HepG2 (cell line): Measurements from ENCODE around the gene NYNRIN. TPM values are rescaled to one million over a fixed set of nuclear protein-coding genes. Genes with fewer than 3 reads are reported as not detected.
"Not testable (repeated sequence)": the region's sequence is repeated elsewhere in the genome, so short reads cannot be mapped to it uniquely, and the experiment has no call there.

ENCODE experiments used
- ATAC-seq: fragments of 200-7000 bp; cut with Tn5 transposase; 3 replicates; pipeline ENCODE4 v1.9.1; 2020; ENCODE audit warnings: mild to moderate bottlenecking, moderate library complexity
- BruUV-seq: library from RNA; stranded (reverse); fragments of 400-500 nt; replicated peaks from 2 replicates; lab custom pipeline; 2021; lab: Mats Ljungman, UMichigan
- CTCF ChIA-PET: fragments of 300-600 bp; formaldehyde crosslinking; extraction: SDS; loops from one replicate; lab custom pipeline; 2021; ENCODE audit warnings: low total read pairs, inconsistent platforms, low intra/inter-chr PET ratio; lab: Yijun Ruan, JAX
- POLR2A ChIA-PET: fragments of 350-600 bp; sonication (Branson Sonifier 250); formaldehyde crosslinking; loops from one replicate; lab custom pipeline; 2020; ENCODE audit warnings: antibody characterized with exemption, inconsistent platforms; lab: Yijun Ruan, JAX
- DNase-seq: peaks from one replicate; pipeline ENCODE4 v3.0.0-alpha.2; 2015; ENCODE audit warnings: low spot score
- FAIRE-seq: peaks from 3 replicates; lab custom pipeline; 2011; peaks lifted over from hg19 to GRCh38; lab: Jason Lieb, UNC
- H2AFZ ChIP-seq: one replicate; pipeline ENCODE4 v1.6.1; 2011; ENCODE audit warnings: low read length, inconsistent platforms
- H3K27ac ChIP-seq: fragments of 300-600 bp; 3 replicates; pipeline ENCODE4 v1.8.0; 2011; ENCODE audit warnings: mixed run types, mild to moderate bottlenecking, mixed read lengths, low read length, inconsistent platforms; ENCODE audit not compliant: insufficient read depth; ENCODE audit errors: extremely low read length
- H3K27me3 ChIP-seq, 2 experiments: fragments of 200-600 bp in 1 of 2; 2 replicates in 1 of 2; 3 replicates in 1 of 2; pipeline versions ENCODE4 v1.6.0 to v1.8.0; 2011; ENCODE audit warnings: low read length in 2 of 2, mild to moderate bottlenecking in 2 of 2, moderate library complexity in 2 of 2, inconsistent platforms in 1 of 2; ENCODE audit not compliant: insufficient read depth in 2 of 2, control insufficient read depth in 1 of 2
- H3K36me3 ChIP-seq, 2 experiments: fragments of 200-600 bp in 1 of 2; replicated peaks in 1 of 2; 2 replicates in 1 of 2; 3 replicates in 1 of 2; pipeline versions ENCODE4 v1.5.1 to v1.8.0; 2011; ENCODE audit warnings: low read length in 2 of 2, inconsistent platforms in 1 of 2; ENCODE audit not compliant: insufficient read depth in 2 of 2, control insufficient read depth in 1 of 2
- H3K4me1 ChIP-seq: 2 replicates; pipeline ENCODE4 v1.5.1; 2012; ENCODE audit warnings: low read length, inconsistent platforms; ENCODE audit not compliant: insufficient read depth
- H3K4me2 ChIP-seq: 2 replicates; pipeline ENCODE4 v1.6.0; 2011; ENCODE audit warnings: low read depth, low read length, inconsistent platforms
- H3K4me3 ChIP-seq, 3 experiments: fragments of 200-600 bp in 1 of 3; sonication (generic), shearing (Covaris generic) in 1 of 3; replicated peaks in 1 of 3; 2 replicates each; pipeline ENCODE4 v1.5.1; 2011 to 2016; ENCODE audit warnings: low read length in 3 of 3, inconsistent platforms in 2 of 3, low read depth in 2 of 3, mild to moderate bottlenecking in 2 of 3, control low read depth in 1 of 3, mixed read lengths in 1 of 3; ENCODE audit not compliant: insufficient read depth in 1 of 3
- H3K79me2 ChIP-seq: one replicate; pipeline ENCODE4 v1.6.1; 2011; ENCODE audit warnings: low read length, inconsistent platforms; ENCODE audit not compliant: insufficient read depth
- H3K9ac ChIP-seq: 2 replicates; pipeline ENCODE4 v1.6.0; 2011; ENCODE audit warnings: mild to moderate bottlenecking, low read depth, low read length, inconsistent platforms; ENCODE audit not compliant: insufficient read depth
- H3K9me3 ChIP-seq: 2 replicates; pipeline ENCODE4 v1.5.1; 2012; ENCODE audit warnings: mild to moderate bottlenecking, low read length
- H4K20me1 ChIP-seq: 2 replicates; pipeline ENCODE4 v1.6.0; 2011; ENCODE audit warnings: inconsistent platforms, mild to moderate bottlenecking, low read length, moderate library complexity; ENCODE audit not compliant: insufficient read depth
- ARNT ChIP-seq: fragments of 450-650 bp; IDR thresholded peaks from 2 replicates; pipeline ENCODE4 v1.6.1; 2017
- CSRNP2 ChIP-seq: sonication (generic); formaldehyde crosslinking; conservative IDR thresholded peaks from 2 replicates; pipeline ENCODE4 v1.8.0; 2022; ENCODE audit warnings: low read depth, missing genetic modification reagents
- FOXA1 ChIP-seq, 2 experiments: fragments of 450-650 bp in 1 of 2; sonication (generic) in 1 of 2; formaldehyde crosslinking in 1 of 2; IDR thresholded peaks; 2 replicates each; pipeline versions ENCODE4 v1.4.0 to v1.6.1; 2016 to 2020; ENCODE audit warnings: missing genetic modification reagents in 1 of 2
- MAF1 ChIP-seq: sonication (generic); formaldehyde crosslinking; IDR thresholded peaks from 2 replicates; pipeline ENCODE4 v1.5.0; 2020; ENCODE audit warnings: missing genetic modification reagents, borderline replicate concordance
- NONO ChIP-seq, 2 experiments: fragments of 450-650 bp in 1 of 2; sonication (generic) in 1 of 2; formaldehyde crosslinking in 1 of 2; IDR thresholded peaks in 1 of 2; conservative IDR thresholded peaks in 1 of 2; 2 replicates each; pipeline versions ENCODE4 v1.6.1 to v1.8.0; 2017 to 2022; ENCODE audit warnings: mild to moderate bottlenecking in 1 of 2, missing genetic modification reagents in 1 of 2, moderate library complexity in 1 of 2
- SOX6 ChIP-seq, 2 experiments: fragments of 450-650 bp in 1 of 2; sonication (generic) in 1 of 2; formaldehyde crosslinking in 1 of 2; IDR thresholded peaks; 2 replicates each; pipeline versions ENCODE4 v1.4.0 to v1.6.1; 2017 to 2020; ENCODE audit warnings: antibody characterized with exemption in 1 of 2, mild to moderate bottlenecking in 1 of 2, missing genetic modification reagents in 1 of 2
- ZNF282 ChIP-seq: fragments of 450-650 bp; IDR thresholded peaks from 2 replicates; pipeline ENCODE4 v1.6.1; 2018; ENCODE audit not compliant: partially characterized antibody
- WGBS: methylation state at CpG from one replicate; pipeline ENCODE4 v1.1.6; 2017; ENCODE audit warnings: low lambda C conversion rate; 5-methylcytosine and 5-hydroxymethylcytosine counted together
- in situ Hi-C: cut with HindIII; loops from 2 replicates; pipeline ENCODE4 v1.10.0; 2017; ENCODE audit warnings: low pct_unique_long_range_greater_than_20kb; ENCODE audit not compliant: extremely low pct_ligation_motif_present
- intact Hi-C: fragments of 100-400 bp; cut with micrococcal nuclease; formaldehyde crosslinking; loops from one replicate; pipeline ENCODE4 v1.10.0; 2022; ENCODE audit not compliant: unreplicated experiment
- polyA plus RNA-seq, 8 experiments: library from polyadenylated mRNA; depleted of rRNA in 3 of 8; stranded (reverse) in 7 of 8; unstranded in 1 of 8; fragments of >200 nt; fragmentation: Illumina TruSeq in 4 of 8; extraction: Trizol in 4 of 8; gene quantifications; 2 replicates each; pipeline versions ENCODE4 v1.2.1 to v1.2.3, GENCODE V29; 2011 to 2016; ENCODE audit warnings: low read depth in 4 of 8, missing spikeins in 1 of 8, mixed read lengths in 1 of 8; ENCODE audit not compliant: insufficient read depth in 1 of 8
- total RNA-seq, 5 experiments: library from RNA; depleted of rRNA; stranded (reverse); fragments of >200 nt; fragmentation: Illumina TruSeq; extraction: Trizol; gene quantifications; 2 replicates each; pipeline ENCODE4 v1.2.3, GENCODE V29; 2016; ENCODE audit warnings: low read depth in 1 of 5
- TF ChIP-seq, protein P1 (sequence below): sonication (generic); formaldehyde crosslinking; IDR thresholded peaks from 2 replicates; pipeline ENCODE4 v1.9.0; 2021; ENCODE audit warnings: mild to moderate bottlenecking, missing genetic modification reagents
- TF ChIP-seq, protein P2 (sequence below): fragments of 450-650 bp; IDR thresholded peaks from 2 replicates; pipeline ENCODE4 v1.6.1; 2016

The NYNRIN gene
- total and polyA plus RNA-seq, 2 of the 13 experiments (the other 11 are each of a cell fraction or from before 2014, with no cell fraction given): 0.63 to 1.1 TPM

DNA sequence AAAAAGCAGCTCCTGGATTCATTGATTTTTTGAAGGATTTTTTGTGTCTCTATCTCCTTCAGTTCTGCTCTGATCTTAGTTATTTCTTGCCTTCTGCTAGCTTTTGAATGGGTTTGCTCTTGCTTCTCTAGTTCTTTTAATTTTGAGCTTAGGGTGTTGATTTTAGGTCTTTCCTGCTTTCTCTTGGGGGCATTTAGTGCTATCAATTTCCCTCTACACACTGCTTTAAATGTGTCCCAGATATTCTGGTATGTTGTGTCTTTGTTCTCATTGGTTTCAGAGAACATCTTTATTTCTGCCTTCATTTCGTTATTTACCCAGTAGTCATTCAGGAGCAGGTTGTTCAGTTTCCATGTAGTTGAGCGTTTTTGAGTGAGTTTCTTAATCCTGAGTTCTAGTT, 52.0 kb downstream of the NYNRIN start:
- intact Hi-C loops: not testable (repeated sequence)

DNA sequence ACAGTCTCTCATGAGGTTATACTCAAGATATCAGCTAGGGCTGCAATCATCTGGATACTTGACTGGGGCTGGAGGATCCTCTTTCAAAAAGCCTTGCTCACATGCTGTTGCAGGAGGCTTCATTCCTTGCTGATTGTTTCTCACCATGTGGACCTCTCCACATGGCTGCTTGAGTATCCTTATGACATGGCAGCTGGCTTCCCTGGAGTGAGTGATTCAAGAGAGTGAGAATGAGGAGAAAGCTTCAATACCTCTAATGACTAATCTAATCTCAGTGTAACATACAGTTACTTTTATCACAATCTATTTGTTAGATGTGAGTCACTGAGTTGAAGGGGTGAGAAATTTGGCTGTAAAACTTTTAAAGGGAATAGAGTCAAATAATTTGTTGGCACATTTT, 58.2 kb downstream of the NYNRIN start:
- in situ Hi-C loops (no loop called here), intact Hi-C loops (no loop called here)
- DNase-seq (no peak), ATAC-seq (no peak), FAIRE-seq (no peak)
- no peak overlapping the region for H3K9ac ChIP-seq
- no peaks in the 10 kb centered on the region for H3K79me2 ChIP-seq
- H2AFZ ChIP-seq: no peak overlapping the region
- H3K36me3 ChIP-seq: peaks cover 10 to 13% of the 10 kb centered on the region in 2 experiments; a peak in 3 of 5 replicates
- H3K4me2 ChIP-seq: no peak overlapping the region
- no peaks in the 10 kb centered on the region for H3K27me3 ChIP-seq
- no peaks in the 10 kb centered on the region for H3K4me1 ChIP-seq
- H3K4me3 ChIP-seq: no peak overlapping the region
- CTCF ChIA-PET: no interaction called here
- no peak overlapping the region for H3K27ac ChIP-seq
- POLR2A ChIA-PET: no interaction called here
- BruUV-seq: no TSS peak
- no peaks in the 10 kb centered on the region for H4K20me1 ChIP-seq
- peaks cover 13% of the 10 kb centered on the region for H3K9me3 ChIP-seq
- TF ChIP-seq MAF1 (CRISPR knock-in tag) (no peak), CSRNP2 (0 out of 2 replicates have a peak, but pooled peaks have one; percentile 16)
- TF ChIP-seq, protein P1, sequence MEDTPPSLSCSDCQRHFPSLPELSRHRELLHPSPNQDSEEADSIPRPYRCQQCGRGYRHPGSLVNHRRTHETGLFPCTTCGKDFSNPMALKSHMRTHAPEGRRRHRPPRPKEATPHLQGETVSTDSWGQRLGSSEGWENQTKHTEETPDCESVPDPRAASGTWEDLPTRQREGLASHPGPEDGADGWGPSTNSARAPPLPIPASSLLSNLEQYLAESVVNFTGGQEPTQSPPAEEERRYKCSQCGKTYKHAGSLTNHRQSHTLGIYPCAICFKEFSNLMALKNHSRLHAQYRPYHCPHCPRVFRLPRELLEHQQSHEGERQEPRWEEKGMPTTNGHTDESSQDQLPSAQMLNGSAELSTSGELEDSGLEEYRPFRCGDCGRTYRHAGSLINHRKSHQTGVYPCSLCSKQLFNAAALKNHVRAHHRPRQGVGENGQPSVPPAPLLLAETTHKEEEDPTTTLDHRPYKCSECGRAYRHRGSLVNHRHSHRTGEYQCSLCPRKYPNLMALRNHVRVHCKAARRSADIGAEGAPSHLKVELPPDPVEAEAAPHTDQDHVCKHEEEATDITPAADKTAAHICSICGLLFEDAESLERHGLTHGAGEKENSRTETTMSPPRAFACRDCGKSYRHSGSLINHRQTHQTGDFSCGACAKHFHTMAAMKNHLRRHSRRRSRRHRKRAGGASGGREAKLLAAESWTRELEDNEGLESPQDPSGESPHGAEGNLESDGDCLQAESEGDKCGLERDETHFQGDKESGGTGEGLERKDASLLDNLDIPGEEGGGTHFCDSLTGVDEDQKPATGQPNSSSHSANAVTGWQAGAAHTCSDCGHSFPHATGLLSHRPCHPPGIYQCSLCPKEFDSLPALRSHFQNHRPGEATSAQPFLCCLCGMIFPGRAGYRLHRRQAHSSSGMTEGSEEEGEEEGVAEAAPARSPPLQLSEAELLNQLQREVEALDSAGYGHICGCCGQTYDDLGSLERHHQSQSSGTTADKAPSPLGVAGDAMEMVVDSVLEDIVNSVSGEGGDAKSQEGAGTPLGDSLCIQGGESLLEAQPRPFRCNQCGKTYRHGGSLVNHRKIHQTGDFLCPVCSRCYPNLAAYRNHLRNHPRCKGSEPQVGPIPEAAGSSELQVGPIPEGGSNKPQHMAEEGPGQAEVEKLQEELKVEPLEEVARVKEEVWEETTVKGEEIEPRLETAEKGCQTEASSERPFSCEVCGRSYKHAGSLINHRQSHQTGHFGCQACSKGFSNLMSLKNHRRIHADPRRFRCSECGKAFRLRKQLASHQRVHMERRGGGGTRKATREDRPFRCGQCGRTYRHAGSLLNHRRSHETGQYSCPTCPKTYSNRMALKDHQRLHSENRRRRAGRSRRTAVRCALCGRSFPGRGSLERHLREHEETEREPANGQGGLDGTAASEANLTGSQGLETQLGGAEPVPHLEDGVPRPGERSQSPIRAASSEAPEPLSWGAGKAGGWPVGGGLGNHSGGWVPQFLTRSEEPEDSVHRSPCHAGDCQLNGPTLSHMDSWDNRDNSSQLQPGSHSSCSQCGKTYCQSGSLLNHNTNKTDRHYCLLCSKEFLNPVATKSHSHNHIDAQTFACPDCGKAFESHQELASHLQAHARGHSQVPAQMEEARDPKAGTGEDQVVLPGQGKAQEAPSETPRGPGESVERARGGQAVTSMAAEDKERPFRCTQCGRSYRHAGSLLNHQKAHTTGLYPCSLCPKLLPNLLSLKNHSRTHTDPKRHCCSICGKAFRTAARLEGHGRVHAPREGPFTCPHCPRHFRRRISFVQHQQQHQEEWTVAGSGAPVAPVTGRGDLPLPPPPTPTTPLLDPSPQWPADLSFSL (CRISPR knock-in tag): 0 out of 2 replicates have a peak, but pooled peaks have one; percentile 27

More for the DNA sequence above, 52.0 kb downstream of the NYNRIN start:
- H4K20me1 ChIP-seq; H2AFZ ChIP-seq; CTCF ChIA-PET; H3K36me3 ChIP-seq; H3K79me2 ChIP-seq; DNase-seq; H3K27me3 ChIP-seq; BruUV-seq; H3K4me3 ChIP-seq; H3K27ac ChIP-seq; TF ChIP-seq FOXA1 (CRISPR knock-in tag; IDR thresholded peaks at IDR 0.05); SOX6 (CRISPR knock-in tag; IDR thresholded peaks at IDR 0.05); NONO (CRISPR knock-in tag; conservative IDR thresholded peaks at IDR 0.05): not testable (repeated sequence)
- WGBS: 85% methylated on average over 2 of the region's 2 CpGs
- TF ChIP-seq, protein P2, sequence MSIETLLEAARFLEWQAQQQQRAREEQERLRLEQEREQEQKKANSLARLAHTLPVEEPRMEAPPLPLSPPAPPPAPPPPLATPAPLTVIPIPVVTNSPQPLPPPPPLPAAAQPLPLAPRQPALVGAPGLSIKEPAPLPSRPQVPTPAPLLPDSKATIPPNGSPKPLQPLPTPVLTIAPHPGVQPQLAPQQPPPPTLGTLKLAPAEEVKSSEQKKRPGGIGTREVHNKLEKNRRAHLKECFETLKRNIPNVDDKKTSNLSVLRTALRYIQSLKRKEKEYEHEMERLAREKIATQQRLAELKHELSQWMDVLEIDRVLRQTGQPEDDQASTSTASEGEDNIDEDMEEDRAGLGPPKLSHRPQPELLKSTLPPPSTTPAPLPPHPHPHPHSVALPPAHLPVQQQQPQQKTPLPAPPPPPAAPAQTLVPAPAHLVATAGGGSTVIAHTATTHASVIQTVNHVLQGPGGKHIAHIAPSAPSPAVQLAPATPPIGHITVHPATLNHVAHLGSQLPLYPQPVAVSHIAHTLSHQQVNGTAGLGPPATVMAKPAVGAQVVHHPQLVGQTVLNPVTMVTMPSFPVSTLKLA: 0 out of 2 replicates have a peak, but pooled peaks have one; percentile 22
- TF ChIP-seq ZNF282: peak; percentile 72
- TF ChIP-seq FOXA1 (IDR thresholded peaks at IDR 0.05): 0 out of 2 replicates have a peak, but pooled peaks have one; percentile 24
- TF ChIP-seq SOX6 (IDR thresholded peaks at IDR 0.05): 0 out of 2 replicates have a peak, but pooled peaks have one; percentile 39
- peak; percentile 63; the same call in 1 of the 2 replicates for TF ChIP-seq NONO (IDR thresholded peaks at IDR 0.05)
- 0 out of 2 replicates have a peak, but pooled peaks have one; percentile 41 for TF ChIP-seq ARNT
- TF ChIP-seq, all 625 proteins: peak for 6; not testable (repeated sequence) for 619
- H3K4me2 ChIP-seq, ATAC-seq, FAIRE-seq, H3K4me1 ChIP-seq, in situ Hi-C loops, H3K9ac ChIP-seq, POLR2A ChIA-PET: not testable (repeated sequence)
- H3K9me3 ChIP-seq: peaks cover 13% of the 10 kb centered on the region
